HG02885 (cell line): ENCODE results near the gene APBB1.

Source experiments
- ATAC-seq: cut with Tn5 transposase; IDR thresholded peaks from one replicate; pipeline ENCODE4 v1.9.1; 2021; ENCODE audit warnings: mild to moderate bottlenecking; ENCODE audit not compliant: unreplicated experiment, poor library complexity

The APBB1 gene

GRCh38 chr11:6418557-6419008 lies 311 bp downstream of the APBB1 start:
- no peak for ATAC-seq

DNA sequence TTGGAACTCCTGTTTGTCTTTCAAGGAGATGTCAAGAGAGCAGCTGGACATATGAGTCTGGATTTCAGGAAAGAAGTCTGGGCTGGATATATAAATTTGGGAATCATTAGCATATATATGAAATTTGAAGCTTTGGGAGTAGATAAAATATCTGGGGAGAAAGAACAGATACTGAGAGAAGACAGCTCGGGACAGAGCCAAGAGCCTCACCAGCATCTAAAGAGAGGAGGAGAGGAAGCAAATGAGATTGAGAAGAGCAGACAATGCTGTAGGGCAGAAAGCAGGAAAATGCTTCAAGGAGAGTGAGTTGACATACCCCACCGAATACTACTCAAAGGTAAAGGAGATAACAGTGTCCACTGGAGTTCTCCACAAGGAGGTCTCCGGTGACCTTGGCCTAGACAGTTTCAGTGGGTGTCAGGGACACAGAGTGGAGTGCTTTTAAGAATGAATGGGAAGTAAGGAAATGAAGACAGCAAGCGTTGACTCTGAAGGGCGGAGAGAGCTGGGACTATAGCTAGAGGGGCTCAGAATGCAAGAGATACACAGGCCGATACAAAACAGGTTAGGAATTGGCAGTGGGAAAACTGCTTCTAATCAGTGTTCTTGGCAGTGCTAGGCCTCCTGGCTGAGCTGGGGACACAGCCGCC lies 862 bp downstream of the APBB1 start:
- no peak for ATAC-seq

DNA sequence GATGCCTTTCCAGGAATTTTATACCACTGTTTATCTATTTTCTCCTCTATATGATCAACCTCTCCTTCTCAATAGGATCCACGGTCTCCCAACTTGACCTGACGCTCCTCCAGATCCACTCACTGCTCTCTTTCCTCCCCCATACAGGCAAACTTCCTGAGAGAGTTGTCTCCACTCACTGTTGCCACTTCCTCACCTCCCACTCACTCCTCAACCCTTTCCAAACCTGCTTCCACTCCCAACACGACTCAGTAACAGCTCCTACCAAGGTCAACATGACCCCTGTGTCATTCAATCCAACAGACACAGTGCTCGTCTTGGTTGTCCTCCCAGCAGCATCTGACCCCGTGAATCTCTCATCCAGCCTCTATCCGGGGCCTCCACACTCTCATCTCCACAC lies 3.1 kb downstream of the APBB1 start:
- ATAC-seq, result no peak

GRCh38 chr11:6414874-6415328 lies 4.0 kb downstream of the APBB1 start:
- ATAC-seq, result peak; percentile 33

DNA sequence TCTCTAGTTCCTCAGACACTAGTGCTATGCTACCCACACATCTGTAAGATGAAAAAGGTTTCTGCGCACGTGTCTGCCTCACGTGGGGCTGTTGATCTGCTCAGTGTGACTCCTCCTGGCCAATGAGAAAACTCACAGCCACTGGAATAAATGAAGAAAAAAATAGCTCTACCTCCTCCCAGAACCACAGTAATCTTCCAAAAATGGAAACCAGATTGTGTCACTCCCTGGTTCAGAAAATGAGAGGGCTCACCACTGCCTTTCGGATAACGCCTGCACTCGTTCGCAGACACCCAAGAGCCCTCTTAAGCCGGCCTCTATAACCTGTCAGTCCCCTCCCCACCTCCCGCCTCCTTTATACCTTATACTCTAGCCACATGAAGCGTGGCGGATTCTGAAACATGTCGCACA lies 5.1 kb downstream of the APBB1 start:
- no peak for ATAC-seq

- no peak for ATAC-seq
Measured at GRCh38 chr11:6411594-6412031, 7.3 kb downstream of the APBB1 start.

DNA sequence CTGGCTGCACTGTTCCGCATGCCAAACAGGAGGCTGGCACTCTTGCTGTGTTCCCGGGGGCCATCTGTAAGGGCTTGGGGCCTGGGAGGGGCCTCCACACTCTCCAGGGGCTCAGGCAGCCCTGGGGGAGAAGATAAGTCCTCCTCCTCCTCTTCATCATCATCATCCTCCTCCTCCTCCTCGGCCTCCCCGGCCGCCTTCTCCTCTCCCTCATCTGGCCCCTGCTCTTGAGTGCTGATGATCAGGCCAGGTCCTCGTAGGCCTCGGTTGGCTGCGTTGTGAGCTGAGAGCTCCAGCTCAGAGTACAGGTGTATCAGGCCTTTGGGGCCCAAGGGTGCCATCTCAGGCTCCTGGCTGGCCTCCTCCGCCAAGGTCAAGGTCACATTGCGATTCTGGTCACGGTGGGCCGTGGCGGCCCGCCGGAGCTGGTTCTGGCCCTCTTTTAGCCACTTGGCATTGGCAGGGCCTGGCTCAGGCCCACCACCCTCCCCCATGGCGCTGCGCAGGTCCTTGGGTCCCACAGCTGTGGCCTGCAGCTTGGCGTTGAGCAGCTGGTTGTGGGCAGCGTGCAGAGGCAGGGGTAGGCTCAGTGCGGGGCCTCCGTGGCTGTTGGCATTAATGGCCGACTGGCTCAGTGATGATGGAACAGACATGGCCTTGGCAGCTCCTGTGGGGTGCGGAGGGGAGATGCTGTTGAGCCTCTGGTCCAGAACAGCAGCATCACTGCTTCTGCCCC lies 8.0 kb downstream of the APBB1 start:
- ATAC-seq, result no peak

GRCh38 chr11:6406370-6406769 lies 12.5 kb downstream of the APBB1 start:
- no peak for ATAC-seq

- no peak for ATAC-seq
Measured at GRCh38 chr11:6405846-6406245, 13.0 kb downstream of the APBB1 start.

GRCh38 chr11:6405052-6405667 lies 13.7 kb downstream of the APBB1 start:
- ATAC-seq, result no peak

- ATAC-seq, result no peak
Measured at GRCh38 chr11:6404342-6405051, 14.4 kb downstream of the APBB1 start.

GRCh38 chr11:6403539-6403938 lies 15.4 kb downstream of the APBB1 start:
- ATAC-seq, result no peak

DNA sequence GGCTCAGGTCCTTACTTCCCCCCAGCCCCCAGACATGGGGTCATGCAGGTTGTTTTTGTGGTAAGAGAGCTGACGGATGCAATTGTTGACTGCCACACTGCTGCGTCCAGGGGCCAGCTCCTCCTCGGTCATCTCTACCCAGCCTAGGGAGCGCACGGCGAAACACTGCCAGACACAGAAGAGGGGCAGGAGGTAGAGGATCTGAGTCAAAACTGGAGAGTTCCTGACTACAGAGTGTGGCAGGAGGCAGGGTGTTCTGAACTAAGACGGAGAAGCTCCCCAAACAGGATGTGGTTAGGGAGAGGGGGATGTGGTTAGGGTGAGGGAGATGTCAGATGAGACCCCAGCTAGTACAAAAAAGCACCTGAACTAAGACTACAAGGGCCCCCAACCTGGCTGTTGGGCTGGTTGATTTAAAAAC lies 16.3 kb downstream of the APBB1 start:
- peak; percentile 94 for ATAC-seq

GRCh38 chr11:6402061-6402470 lies 16.8 kb downstream of the APBB1 start:
- ATAC-seq, result peak; percentile 45

DNA sequence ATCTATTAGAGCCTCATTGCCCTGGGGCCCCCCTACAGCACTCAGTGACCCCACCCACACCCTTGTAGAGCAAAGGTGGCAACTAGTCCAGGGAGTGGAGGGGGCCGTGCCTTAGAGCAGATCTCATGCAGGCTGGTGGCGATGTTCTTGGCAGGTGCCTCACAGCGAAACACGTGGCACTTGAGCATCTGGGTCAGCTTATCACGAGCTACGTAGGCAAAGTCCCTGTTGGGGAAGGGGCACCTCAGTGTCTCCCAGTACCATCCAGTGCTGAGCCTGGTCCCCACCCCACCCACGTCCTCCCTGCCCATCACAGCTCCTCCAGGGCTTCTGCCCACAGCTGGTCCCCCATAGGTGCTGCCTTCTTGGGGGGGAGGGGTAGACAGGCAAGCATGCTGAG lies 17.4 kb downstream of the APBB1 start:
- ATAC-seq, result no peak

DNA sequence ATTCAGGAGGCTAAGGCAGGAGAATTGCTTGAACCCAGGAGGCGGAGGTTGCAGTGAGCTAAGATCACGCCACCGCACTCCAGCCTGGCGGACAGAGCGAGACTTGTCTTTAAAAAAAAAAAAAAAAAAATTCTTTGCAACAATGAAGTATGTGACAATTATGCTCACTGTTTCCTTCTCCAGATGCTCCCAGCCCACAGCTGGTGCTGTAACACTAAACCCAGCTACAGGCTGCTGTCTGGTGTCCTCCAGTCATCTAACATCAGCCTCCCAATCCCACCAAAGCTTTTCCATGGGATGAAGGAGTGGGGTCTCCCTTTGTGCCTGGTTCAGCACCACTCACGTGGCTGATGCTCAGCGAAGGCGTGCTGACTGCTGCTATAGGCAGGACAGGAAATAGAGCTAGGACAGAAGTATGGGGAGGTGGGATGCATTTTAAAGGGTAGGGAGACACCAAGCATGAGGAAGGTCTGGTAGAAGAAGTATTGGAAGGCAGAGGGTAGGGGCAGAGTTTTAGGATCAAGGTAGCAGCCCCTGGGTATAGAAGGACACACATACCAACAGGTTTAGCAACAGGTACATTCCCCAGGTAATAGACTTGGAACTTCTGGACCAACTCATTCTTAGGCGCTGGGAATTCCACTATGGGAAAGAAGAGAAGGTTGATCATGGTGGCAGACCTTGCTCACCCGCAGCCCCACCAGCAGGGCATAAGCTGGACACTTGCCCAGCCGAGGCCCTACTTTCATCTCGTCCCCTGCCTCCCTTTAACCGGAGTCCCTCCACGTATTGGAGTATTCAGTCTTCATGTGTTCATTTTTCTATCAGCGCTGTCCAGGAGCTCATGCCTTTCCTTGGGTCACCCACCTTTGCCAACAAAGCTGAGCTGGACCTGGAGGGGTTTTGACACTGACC lies 18.2 kb downstream of the APBB1 start:
- ATAC-seq, result no peak

DNA sequence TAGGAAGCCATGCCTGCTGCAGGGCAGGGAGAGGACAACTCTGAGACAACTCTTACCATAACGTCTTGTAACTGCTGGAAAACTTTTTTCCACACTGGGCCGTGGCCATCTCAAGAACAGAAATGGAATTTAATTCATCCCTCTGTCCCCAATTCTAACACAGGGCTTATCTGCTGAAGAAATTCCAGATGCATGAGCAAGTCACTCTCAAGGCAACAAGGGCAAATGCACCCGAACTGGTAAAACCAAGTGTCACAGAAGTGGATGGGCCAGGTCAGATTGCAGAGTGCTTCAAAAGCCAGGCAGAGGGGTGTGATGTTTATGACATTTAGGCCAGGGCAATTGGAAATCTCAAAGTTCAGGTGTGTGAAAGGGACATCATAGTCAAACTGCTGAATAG lies 21.3 kb downstream of the APBB1 start:
- ATAC-seq, result no peak

- no peak for ATAC-seq
Measured at GRCh38 chr11:6397156-6397555, 21.7 kb downstream of the APBB1 start.

- no peak for ATAC-seq
Measured at GRCh38 chr11:6395470-6396060, 23.3 kb downstream of the APBB1 start.
